Glutamatergic neuron (in vitro differentiated cells): ENCODE results near the gene HNF1B. TPM values are rescaled to one million over a fixed set of nuclear protein-coding genes. Genes with fewer than 3 reads are reported as not detected.

Experiments
- DNase-seq: peaks from one replicate; pipeline ENCODE4 v3.0.0; 2022
- H3K27ac Mint-ChIP-seq: one replicate; pipeline ENCODE4 v1.8.0; 2020; ENCODE audit warnings: mild to moderate bottlenecking, mixed read lengths, inconsistent platforms; ENCODE audit not compliant: unreplicated experiment
- H3K27me3 Mint-ChIP-seq: one replicate; pipeline ENCODE4 v1.8.0; 2020; ENCODE audit warnings: mild to moderate bottlenecking, moderate library complexity, mixed read lengths, inconsistent platforms; ENCODE audit not compliant: unreplicated experiment
- H3K36me3 Mint-ChIP-seq: one replicate; pipeline ENCODE4 v1.8.0; 2020; ENCODE audit warnings: mild to moderate bottlenecking, mixed read lengths, inconsistent platforms; ENCODE audit not compliant: unreplicated experiment
- H3K4me1 Mint-ChIP-seq: one replicate; pipeline ENCODE4 v1.8.0; 2020; ENCODE audit warnings: mild to moderate bottlenecking, low read depth, mixed read lengths, inconsistent platforms; ENCODE audit not compliant: unreplicated experiment
- H3K4me3 Mint-ChIP-seq: one replicate; pipeline ENCODE4 v1.8.0; 2020; ENCODE audit warnings: mild to moderate bottlenecking, mixed read lengths, inconsistent platforms; ENCODE audit not compliant: unreplicated experiment
- H3K9me3 Mint-ChIP-seq: one replicate; pipeline ENCODE4 v1.8.0; 2020; ENCODE audit warnings: mild to moderate bottlenecking, moderate library complexity, mixed read lengths, inconsistent platforms; ENCODE audit not compliant: unreplicated experiment
- CTCF ChIP-seq: fragments of 200-600 bp; sonication (generic); IDR thresholded peaks from one replicate; pipeline ENCODE4 v1.5.0; 2021; ENCODE audit not compliant: partially characterized antibody, unreplicated experiment
- total RNA-seq: library from RNA; stranded (reverse); fragmentation: NEBNext Ultra II Directional; extraction: Animal tissue kit (Norgen Biotek cat#: 25700); gene quantifications from one replicate; pipeline ENCODE4 v1.2.1, GENCODE V29; 2021; ENCODE audit not compliant: unreplicated experiment

Gene HNF1B
- total RNA-seq, 1 donor from 2014 or later: not detected

GRCh38 chr17:37662353-37662752, 82.5 kb downstream of the HNF1B start:
- H3K27me3 Mint-ChIP-seq: no peaks in the 10 kb centered on the region
- no peaks in the 10 kb centered on the region for H3K9me3 Mint-ChIP-seq
- no peaks in the 10 kb centered on the region for H3K36me3 Mint-ChIP-seq
- no peak overlapping the region for H3K27ac Mint-ChIP-seq
- H3K4me1 Mint-ChIP-seq: peaks cover 3% of the 10 kb centered on the region
- TF ChIP-seq CTCF: no peak
- peak; percentile 28 for DNase-seq
- H3K4me3 Mint-ChIP-seq: no peak overlapping the region

GRCh38 chr17:37661400-37662014, 83.4 kb downstream of the HNF1B start:
- Mint-ChIP-seq H3K9me3 (no peaks in the 10 kb centered on the region), H3K4me1 (peaks cover 3% of the 10 kb centered on the region), H3K27ac (no peak overlapping the region), H3K4me3 (no peak overlapping the region), H3K27me3 (no peaks in the 10 kb centered on the region), H3K36me3 (no peaks in the 10 kb centered on the region)
- no peak for TF ChIP-seq CTCF
- DNase-seq: no peak

GRCh38 chr17:37659925-37660324, 84.9 kb downstream of the HNF1B start:
- no peaks in the 10 kb centered on the region for H3K36me3 Mint-ChIP-seq
- H3K27ac Mint-ChIP-seq: no peak overlapping the region
- no peaks in the 10 kb centered on the region for H3K9me3 Mint-ChIP-seq
- H3K4me3 Mint-ChIP-seq: no peak overlapping the region
- H3K4me1 Mint-ChIP-seq: peaks cover 3% of the 10 kb centered on the region
- peak; percentile 32 for TF ChIP-seq CTCF
- DNase-seq: no peak
- H3K27me3 Mint-ChIP-seq: no peaks in the 10 kb centered on the region

GRCh38 chr17:37657202-37657601, 87.7 kb downstream of the HNF1B start:
- Mint-ChIP-seq H3K4me1 (no peaks in the 10 kb centered on the region), H3K9me3 (no peaks in the 10 kb centered on the region), H3K27me3 (no peaks in the 10 kb centered on the region), H3K4me3 (no peak overlapping the region), H3K36me3 (no peaks in the 10 kb centered on the region), H3K27ac (no peak overlapping the region)
- TF ChIP-seq CTCF: no peak
- DNase-seq: no peak

- Mint-ChIP-seq H3K27ac (no peak overlapping the region), H3K4me3 (no peak overlapping the region), H3K9me3 (no peaks in the 10 kb centered on the region), H3K36me3 (no peaks in the 10 kb centered on the region), H3K4me1 (no peaks in the 10 kb centered on the region), H3K27me3 (no peaks in the 10 kb centered on the region)
- DNase-seq: no peak
- TF ChIP-seq CTCF: no peak
These were observed 93.0 kb downstream of the HNF1B start for GRCh38 chr17:37651849-37652248.
